IPS DF 4.7 (cell line): Measurements from ENCODE around the gene CSNK1D.
A peak's percentile ranks its signal among the peaks of the same experiment; 100 is the strongest.

Experiments
- DNase-seq: peaks from one replicate; pipeline ENCODE4 v3.0.0-alpha.2; 2013; ENCODE audit warnings: low spot score; ENCODE audit errors: extremely low read depth

CSNK1D gene

GRCh38 chr17:82295472-82295814, 21.9 kb upstream of the CSNK1D start:
- DNase-seq = no peak

GRCh38 chr17:82294064-82294773, 20.7 kb upstream of the CSNK1D start:
- DNase-seq = no peak

- DNase-seq = peak; percentile 97
Observed at GRCh38 chr17:82292251-82293154, 19.0 kb upstream of the CSNK1D start.

- DNase-seq = no peak
Observed at GRCh38 chr17:82291582-82292250, 18.2 kb upstream of the CSNK1D start.

- DNase-seq = no peak
Observed at GRCh38 chr17:82287868-82288801, 14.6 kb upstream of the CSNK1D start.

DNA sequence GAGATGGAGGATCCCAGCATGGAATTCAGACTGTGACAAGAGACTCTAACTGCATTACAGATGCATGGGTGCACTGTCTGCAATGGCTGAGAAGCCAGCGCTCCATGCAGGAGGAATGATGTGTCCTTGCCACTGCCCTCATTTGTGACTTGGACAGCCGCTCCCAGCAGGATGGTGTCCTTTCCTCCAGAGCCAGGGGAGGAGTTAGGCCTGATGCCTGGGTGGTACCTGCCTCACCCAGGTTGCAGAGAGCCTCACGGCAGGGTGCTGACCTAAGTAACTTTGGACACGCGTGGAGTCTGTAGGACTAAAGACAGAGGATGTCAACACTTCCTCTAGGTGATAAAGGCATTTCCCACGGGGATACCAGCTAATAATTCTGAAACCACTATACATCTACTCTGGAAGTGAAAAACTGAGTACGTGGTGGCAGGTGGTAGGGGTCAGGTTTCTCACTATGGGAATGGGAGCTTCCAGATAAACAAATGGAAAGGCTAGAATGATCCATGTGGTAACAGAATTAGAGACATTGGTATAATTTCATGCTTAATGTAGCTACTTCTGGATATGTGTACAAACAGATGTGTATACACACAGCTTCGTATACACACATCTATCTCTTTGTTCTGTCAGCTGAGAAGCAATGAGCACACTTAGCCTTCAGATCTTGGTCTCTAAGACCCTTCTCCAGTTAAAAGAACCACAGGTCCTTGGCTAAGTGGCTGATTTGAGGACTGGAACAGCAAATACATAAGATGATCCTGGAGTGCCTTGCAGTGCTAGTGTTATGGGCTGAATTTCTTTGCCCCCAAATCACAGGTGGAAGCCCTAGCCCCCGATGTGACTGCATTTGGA, 13.7 kb upstream of the CSNK1D start:
- no peak for DNase-seq

- DNase-seq = no peak
Observed at GRCh38 chr17:82285141-82285540, 11.6 kb upstream of the CSNK1D start.

GRCh38 chr17:82283208-82283749, 9.8 kb upstream of the CSNK1D start:
- no peak for DNase-seq

GRCh38 chr17:82282239-82283207, 9.0 kb upstream of the CSNK1D start:
- DNase-seq = no peak

DNA sequence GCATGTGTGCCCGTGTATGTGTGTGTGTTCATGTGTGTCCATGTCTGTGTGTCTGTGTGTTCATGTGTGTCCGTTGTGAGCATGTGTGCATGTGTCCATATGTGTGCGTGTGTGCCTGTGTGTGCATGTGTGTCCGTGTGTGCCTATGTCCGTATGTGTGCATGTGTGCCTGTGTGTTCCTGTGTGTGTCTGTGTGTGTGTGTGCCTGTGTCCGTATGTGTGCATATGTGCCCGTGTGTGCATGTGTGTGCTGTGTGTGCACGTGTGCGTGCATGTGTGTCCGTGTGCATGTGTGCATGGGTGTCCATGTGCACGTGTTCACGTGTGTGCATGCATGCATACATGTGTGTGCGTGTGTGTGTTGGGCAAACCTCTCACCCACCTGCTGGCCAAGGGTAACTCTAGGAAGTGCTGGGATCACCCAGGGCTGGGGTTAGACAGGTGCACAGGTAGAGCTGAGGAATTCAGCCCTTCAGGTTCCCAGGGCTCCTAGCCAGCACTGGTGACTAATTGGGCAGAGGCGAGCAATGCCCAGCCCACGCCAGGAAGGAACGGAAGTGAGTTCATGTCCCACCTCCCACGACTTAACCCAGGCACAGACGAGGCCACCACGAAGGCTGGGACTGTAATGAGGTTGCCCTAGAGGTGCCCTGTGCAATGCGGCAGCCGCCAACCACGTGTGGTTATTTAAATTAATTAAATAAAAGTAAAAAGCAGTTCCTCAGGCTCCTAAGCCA, 8.2 kb upstream of the CSNK1D start:
- no peak for DNase-seq

GRCh38 chr17:82281076-82281475, 7.6 kb upstream of the CSNK1D start:
- DNase-seq = no peak

DNA sequence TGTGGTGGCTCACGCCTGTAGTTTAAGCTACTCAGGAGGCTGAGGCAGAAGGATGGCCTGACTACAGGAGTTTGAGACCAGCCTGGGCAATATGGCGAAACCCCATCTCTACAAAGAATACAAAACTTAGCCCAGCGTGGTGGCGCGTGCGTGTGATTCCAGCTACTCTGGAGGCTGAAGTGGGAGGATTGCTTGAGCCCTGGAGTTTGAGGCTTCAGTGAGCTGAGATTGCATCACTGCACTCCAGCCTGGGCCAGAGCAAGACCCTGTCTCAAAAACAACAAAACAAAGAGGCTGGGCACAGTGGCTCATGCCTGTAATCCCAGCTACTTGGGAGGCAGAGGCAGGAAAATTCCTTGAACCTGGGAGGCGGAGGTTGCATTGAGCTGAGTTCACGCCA, 7.0 kb upstream of the CSNK1D start:
- DNase-seq = no peak

GRCh38 chr17:82278786-82279391, 5.4 kb upstream of the CSNK1D start:
- no peak for DNase-seq

DNA sequence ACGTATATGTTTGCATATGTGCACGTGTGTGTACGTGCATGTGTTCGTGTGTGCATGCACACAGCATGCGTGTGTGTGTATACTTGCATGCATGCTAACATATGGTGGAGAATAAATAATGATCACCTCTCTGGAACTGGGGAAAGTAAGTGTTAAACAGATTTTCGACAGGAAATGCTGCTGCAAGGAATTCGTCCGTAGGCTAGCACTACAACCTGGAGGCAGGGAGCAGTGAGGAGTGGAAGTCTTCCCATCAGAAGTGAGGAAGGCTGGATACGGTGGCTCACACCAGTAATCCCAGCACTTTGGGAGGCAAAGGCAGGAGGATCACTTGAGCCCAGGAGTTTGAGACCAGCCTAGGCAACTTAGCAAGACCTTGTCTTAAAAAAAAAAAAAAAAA, 4.8 kb upstream of the CSNK1D start:
- no peak for DNase-seq

DNA sequence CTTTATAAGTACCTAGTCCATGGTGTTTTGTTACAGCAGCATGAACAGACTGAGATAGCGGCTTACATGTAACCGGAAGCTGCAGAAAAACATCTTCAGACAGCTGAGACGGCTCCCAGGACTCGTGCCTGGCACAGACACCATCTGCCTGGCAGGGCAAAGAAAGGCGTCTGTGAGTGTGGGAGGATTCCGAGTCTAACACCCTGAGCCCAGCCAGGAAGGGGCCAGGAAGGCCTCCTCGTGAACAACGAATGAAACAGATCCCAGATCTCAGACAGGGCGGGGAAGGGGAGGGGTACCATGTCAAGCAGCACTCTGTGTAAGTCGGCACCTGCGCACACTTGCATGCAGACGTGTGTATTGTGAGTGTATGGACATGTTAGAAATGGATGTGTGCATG, 4.4 kb upstream of the CSNK1D start:
- no peak for DNase-seq

- no peak for DNase-seq
Observed at GRCh38 chr17:82276938-82277337, 3.4 kb upstream of the CSNK1D start.

GRCh38 chr17:82275326-82275725, 1.8 kb upstream of the CSNK1D start:
- no peak for DNase-seq
